ENCODE measurements around the gene SERPINA3.

GRCh38 chr14:94665121-94665520, 52.9 kb downstream of the SERPINA3 start:
- TF ChIP-seq EZH2 (IDR thresholded peaks at IDR 0.05; ENCODE audit: borderline replicate concordance, insufficient read depth, low read depth, low read length, poor library complexity, severe bottlenecking) (no peak), CTCF (IDR thresholded peaks at IDR 0.05) (no peak)
